ENCODE measurements around the gene SEPSECS. TPM values are rescaled to one million over a fixed set of nuclear protein-coding genes. Genes with fewer than 3 reads are reported as not detected.
A peak's percentile ranks its signal among the peaks of the same experiment; 100 is the strongest.

The SEPSECS gene
- total RNA-seq, 1 donor from 2014 or later = 13.4 TPM

DNA sequence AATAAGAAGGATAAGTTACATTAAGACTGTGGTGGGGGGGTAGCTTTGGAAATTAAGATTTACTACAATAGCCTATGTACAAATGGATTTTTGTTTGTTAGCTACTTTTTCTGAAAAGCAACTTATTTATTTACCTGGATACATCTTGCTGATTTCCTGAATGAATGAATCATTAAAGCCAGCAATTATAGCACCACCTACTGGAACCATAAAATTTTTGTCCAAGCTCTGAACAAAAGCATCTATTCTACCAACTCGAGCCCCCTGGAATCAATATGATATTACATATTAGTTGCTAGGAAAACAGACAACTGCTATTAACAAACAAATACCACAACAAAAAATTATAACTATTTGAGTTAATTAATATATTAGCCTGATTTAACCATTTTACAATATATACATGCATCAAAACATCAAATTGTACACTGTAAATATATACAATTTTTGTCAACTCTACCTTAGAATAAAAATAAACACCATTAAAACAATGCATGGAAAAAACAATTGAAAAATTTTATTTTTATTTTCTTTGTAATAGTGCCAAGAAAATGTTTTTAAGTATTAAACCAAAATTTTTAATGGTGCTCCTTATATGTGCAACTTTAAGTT, 15.3 kb downstream of the SEPSECS start:
- H3K27me3 Mint-ChIP-seq (ENCODE audit: low read depth) = no peaks in the 10 kb centered on the region
- no peak for DNase-seq (ENCODE audit: low spot score)

DNA sequence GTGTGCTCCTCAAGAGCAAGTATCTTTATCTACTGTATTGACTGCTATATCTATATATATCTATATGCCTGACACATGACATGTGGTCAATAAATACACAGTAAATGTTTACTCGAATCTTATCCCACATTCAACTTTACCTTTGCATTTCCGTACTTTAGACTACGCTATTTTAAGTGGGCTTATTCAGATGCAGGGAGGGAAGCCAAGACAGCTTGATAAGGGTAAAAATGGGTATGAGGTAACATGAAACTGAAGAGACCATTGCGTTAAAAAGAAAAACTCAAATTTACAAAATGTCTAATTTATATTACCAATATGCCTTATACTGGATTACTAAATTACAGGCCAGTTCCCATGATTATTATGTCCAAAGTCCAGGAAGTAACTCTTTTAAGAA, 17.8 kb downstream of the SEPSECS start:
- Mint-ChIP-seq H3K4me3 (ENCODE audit: low read depth) (no peak overlapping the region), H3K36me3 (ENCODE audit: low read depth) (peaks cover 38% of the 10 kb centered on the region), H3K27ac (no peak overlapping the region), H3K27me3 (ENCODE audit: low read depth) (no peaks in the 10 kb centered on the region), H3K9me3 (peaks cover 3% of the 10 kb centered on the region), H3K4me1 (ENCODE audit: low read depth) (peaks cover 3% of the 10 kb centered on the region)
- intact Hi-C loops (cut with micrococcal nuclease) = no loop called here
- DNase-seq (ENCODE audit: low spot score) = no peak

More for the DNA sequence above, 15.3 kb downstream of the SEPSECS start:
- Mint-ChIP-seq H3K9me3 (no peaks in the 10 kb centered on the region), H3K36me3 (ENCODE audit: low read depth) (peaks cover 26% of the 10 kb centered on the region), H3K27ac (no peak overlapping the region), H3K4me3 (ENCODE audit: low read depth) (no peak overlapping the region), H3K4me1 (ENCODE audit: low read depth) (peaks cover 3% of the 10 kb centered on the region)
- intact Hi-C loops (cut with micrococcal nuclease) = loop anchor here (2.0 kb wide), 1 partner anchor 164 kb away; no protein-coding TSS in a partner anchor

DNA sequence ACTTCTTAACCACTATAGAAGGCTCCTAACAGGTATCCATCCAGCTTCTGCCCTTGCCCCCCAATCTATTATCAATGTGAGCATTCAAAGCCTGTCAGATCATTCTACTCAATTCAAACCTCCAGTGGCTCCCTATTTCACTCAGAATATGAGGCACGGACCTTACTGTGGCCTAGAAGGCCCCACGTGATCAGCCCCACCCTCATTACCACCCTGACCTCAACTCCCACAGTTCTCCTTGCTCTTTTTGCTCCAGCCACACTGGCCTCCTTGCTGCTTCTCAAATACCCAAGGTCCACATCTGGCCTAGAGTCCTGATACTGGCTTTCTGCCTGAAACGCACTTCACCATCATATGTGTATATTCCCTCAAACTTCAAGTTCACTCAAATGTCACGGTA, 18.7 kb downstream of the SEPSECS start:
- DNase-seq (ENCODE audit: low spot score) = no peak
- Mint-ChIP-seq H3K27me3 (ENCODE audit: low read depth) (no peaks in the 10 kb centered on the region), H3K9me3 (peaks cover 11% of the 10 kb centered on the region), H3K36me3 (ENCODE audit: low read depth) (peaks cover 47% of the 10 kb centered on the region), H3K4me3 (ENCODE audit: low read depth) (no peak overlapping the region), H3K4me1 (ENCODE audit: low read depth) (peaks cover 10% of the 10 kb centered on the region), H3K27ac (no peak overlapping the region)
- intact Hi-C loops (cut with micrococcal nuclease) = no loop called here

DNA sequence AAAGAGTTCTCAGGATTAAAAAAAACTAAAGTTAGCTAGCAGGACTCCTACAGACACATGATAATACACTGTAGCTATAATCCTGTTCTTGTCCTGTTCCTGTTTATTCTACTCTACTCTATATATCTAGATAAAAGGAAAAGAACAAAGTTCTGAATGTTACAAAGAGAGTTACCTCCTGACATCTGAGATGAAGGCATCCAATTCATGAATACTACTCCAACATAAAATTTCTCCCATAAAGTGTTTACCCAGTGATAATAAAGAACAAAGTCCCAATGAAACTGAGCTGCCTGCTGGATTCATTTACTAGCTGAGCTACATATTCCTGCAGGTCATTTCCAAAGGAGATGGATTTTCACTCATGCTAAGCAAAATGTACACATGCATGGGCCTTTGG, 27.1 kb downstream of the SEPSECS start:
- Mint-ChIP-seq H3K36me3 (ENCODE audit: low read depth) (peaks cover 46% of the 10 kb centered on the region), H3K27ac (no peak overlapping the region), H3K27me3 (ENCODE audit: low read depth) (no peaks in the 10 kb centered on the region), H3K4me3 (ENCODE audit: low read depth) (no peak overlapping the region), H3K9me3 (peaks cover 20% of the 10 kb centered on the region), H3K4me1 (ENCODE audit: low read depth) (peaks cover 30% of the 10 kb centered on the region)
- intact Hi-C loops (cut with micrococcal nuclease) = no loop called here
- DNase-seq (ENCODE audit: low spot score) = no peak

DNA sequence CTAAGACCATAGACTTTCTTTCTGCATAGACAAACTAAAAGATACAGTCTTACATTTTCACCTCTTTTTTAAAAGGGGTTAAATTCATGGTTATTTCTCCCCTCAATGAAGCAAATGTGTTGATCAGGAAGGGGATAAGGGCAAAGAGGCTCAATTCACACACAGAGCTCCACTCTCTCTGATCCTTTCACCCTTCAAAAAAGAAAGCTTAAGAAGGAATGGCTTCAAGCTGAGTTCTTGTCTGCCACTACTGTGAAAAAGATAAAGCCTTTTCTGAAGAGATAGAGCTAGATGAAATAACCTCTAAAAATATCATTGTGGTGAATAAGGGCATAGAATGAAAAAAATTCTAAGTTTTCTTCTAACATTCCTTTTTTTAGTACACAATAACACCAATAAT, 28.3 kb downstream of the SEPSECS start:
- Mint-ChIP-seq H3K27me3 (ENCODE audit: low read depth) (no peaks in the 10 kb centered on the region), H3K4me3 (ENCODE audit: low read depth) (no peak overlapping the region), H3K9me3 (peaks cover 12% of the 10 kb centered on the region), H3K4me1 (ENCODE audit: low read depth) (peaks cover 31% of the 10 kb centered on the region), H3K36me3 (ENCODE audit: low read depth) (peaks cover 43% of the 10 kb centered on the region), H3K27ac (no peak overlapping the region)
- intact Hi-C loops (cut with micrococcal nuclease) = no loop called here
- DNase-seq (ENCODE audit: low spot score) = no peak

DNA sequence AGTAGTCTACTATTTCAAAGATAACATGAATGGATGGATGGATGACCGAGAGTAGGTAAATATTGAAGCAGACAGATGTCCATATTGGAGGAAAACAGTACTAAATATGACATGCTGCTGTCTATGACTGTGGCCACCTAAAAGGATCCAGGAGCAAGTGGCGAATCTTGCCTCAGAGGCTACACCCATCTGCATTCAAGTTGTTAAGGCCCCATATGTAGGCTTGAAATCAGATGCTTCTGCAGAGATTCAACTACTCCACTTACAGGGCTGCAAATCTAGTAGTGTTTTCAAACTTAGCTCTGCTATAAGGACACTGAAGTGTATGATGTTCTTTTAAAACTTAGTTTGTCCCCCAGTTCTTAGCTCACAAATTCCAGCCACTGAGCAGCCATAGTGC, 28.9 kb downstream of the SEPSECS start:
- Mint-ChIP-seq H3K4me3 (ENCODE audit: low read depth) (no peak overlapping the region), H3K27ac (no peak overlapping the region), H3K36me3 (ENCODE audit: low read depth) (peaks cover 38% of the 10 kb centered on the region), H3K9me3 (peaks cover 9% of the 10 kb centered on the region), H3K4me1 (ENCODE audit: low read depth) (peaks cover 26% of the 10 kb centered on the region), H3K27me3 (ENCODE audit: low read depth) (no peaks in the 10 kb centered on the region)
- DNase-seq (ENCODE audit: low spot score) = no peak
- intact Hi-C loops (cut with micrococcal nuclease) = no loop called here

GRCh38 chr4:25129917-25130316, 30.3 kb downstream of the SEPSECS start:
- Mint-ChIP-seq H3K4me1 (ENCODE audit: low read depth) (peaks cover 15% of the 10 kb centered on the region), H3K4me3 (ENCODE audit: low read depth) (no peak overlapping the region), H3K27me3 (ENCODE audit: low read depth) (no peaks in the 10 kb centered on the region), H3K27ac (no peak overlapping the region), H3K9me3 (peaks cover 4% of the 10 kb centered on the region), H3K36me3 (ENCODE audit: low read depth) (peaks cover 29% of the 10 kb centered on the region)
- intact Hi-C loops (cut with micrococcal nuclease) = no loop called here
- no peak for DNase-seq (ENCODE audit: low spot score)

DNA sequence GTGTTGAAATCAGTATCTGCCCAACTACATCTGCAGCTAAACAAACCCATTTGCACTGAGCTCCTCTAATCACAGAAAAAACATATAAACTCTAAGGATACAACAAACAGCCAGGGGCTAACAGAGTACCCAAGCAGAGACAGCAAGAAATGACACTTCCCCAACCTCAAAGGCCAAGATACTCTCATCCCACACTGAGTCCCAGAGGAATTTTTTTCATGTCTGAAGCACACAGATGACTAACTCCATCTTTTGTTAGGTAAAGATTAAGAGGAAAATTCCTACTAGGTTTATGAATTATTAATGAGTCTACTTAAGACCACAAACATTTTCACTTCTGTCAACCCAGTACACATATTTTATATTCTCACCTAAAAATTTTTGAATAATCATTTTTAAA, 31.6 kb downstream of the SEPSECS start:
- H3K36me3 Mint-ChIP-seq (ENCODE audit: low read depth) = peaks cover 31% of the 10 kb centered on the region
- H3K27ac Mint-ChIP-seq = no peak overlapping the region
- no peaks in the 10 kb centered on the region for H3K9me3 Mint-ChIP-seq
- intact Hi-C loops (cut with micrococcal nuclease) = no loop called here
- no peak for DNase-seq (ENCODE audit: low spot score)
- no peak overlapping the region for H3K4me3 Mint-ChIP-seq (ENCODE audit: low read depth)
- H3K27me3 Mint-ChIP-seq (ENCODE audit: low read depth) = no peaks in the 10 kb centered on the region
- peaks cover 19% of the 10 kb centered on the region for H3K4me1 Mint-ChIP-seq (ENCODE audit: low read depth)

DNA sequence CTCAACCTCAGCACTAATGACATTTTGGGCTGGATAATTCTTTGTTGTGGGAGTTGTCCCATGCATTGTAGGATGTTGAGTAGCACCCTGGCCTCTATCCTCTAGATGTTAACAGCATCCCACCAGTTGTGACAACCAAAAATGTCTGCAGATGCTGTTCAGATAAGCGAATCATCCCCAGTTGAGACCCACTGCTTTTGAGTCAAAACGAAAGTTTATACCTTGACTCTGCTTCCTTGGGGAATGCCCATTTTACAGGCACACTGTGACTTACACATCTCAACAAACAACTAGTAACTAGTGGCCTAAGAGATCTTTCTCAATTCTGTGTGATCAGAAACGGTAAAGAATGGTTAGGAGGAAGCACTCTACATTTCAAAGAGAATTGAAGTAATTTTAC, 37.0 kb downstream of the SEPSECS start:
- intact Hi-C loops (cut with micrococcal nuclease) = loop anchor here (1.0 to 2.0 kb wide), 2 partner anchors 14 to 37 kb away; partner anchors contain the start of gene SEPSECS
- no peaks in the 10 kb centered on the region for H3K27me3 Mint-ChIP-seq (ENCODE audit: low read depth)
- no peak overlapping the region for H3K4me3 Mint-ChIP-seq (ENCODE audit: low read depth)
- H3K9me3 Mint-ChIP-seq = no peaks in the 10 kb centered on the region
- peak overlapping the region; percentile 58 for H3K27ac Mint-ChIP-seq
- peaks cover 30% of the 10 kb centered on the region for H3K36me3 Mint-ChIP-seq (ENCODE audit: low read depth)
- no peak for DNase-seq (ENCODE audit: low spot score)
- H3K4me1 Mint-ChIP-seq (ENCODE audit: low read depth) = peaks cover 27% of the 10 kb centered on the region

DNA sequence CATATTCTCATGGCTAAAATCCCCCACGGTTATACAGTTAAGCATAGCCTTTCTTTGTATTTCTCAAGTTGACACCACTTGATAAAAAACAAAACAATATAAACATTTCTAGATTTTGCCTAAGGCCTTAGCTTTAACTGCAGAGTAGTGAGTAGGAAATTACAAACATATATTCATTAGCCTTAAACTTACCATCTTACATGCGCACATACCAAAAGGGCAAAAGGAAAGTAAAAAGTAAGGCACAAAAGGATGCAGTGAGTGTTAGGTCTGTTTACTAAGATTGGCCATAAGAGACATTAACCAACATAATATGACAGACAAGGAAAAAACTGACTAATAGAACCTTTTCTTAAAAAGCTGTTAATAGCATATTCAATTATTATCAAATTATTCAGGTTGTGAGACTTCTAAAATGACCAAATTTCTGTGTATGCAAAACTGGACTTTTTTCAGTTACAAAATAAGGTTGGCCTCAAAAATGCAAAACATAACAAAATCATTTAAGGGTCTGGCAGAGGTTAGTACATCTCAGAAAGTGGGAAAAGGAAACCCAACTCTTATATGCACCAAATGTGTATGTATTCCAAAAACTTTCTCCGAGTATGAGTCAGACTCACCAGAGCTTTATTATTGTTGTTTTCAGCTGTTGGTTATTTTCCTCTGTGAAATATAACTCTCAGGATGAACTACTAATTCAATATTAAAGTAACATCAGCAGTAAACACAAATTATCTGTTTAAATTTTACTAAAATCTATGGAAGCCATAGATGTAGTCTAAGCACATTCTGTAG, 39.9 kb downstream of the SEPSECS start:
- H3K27ac Mint-ChIP-seq = no peak overlapping the region
- H3K9me3 Mint-ChIP-seq = no peaks in the 10 kb centered on the region
- H3K36me3 Mint-ChIP-seq (ENCODE audit: low read depth) = peaks cover 20% of the 10 kb centered on the region
- no peaks in the 10 kb centered on the region for H3K27me3 Mint-ChIP-seq (ENCODE audit: low read depth)
- no peak for DNase-seq (ENCODE audit: low spot score)
- intact Hi-C loops (cut with micrococcal nuclease) = no loop called here
- peaks cover 22% of the 10 kb centered on the region for H3K4me1 Mint-ChIP-seq (ENCODE audit: low read depth)
- H3K4me3 Mint-ChIP-seq (ENCODE audit: low read depth) = no peak overlapping the region

DNA sequence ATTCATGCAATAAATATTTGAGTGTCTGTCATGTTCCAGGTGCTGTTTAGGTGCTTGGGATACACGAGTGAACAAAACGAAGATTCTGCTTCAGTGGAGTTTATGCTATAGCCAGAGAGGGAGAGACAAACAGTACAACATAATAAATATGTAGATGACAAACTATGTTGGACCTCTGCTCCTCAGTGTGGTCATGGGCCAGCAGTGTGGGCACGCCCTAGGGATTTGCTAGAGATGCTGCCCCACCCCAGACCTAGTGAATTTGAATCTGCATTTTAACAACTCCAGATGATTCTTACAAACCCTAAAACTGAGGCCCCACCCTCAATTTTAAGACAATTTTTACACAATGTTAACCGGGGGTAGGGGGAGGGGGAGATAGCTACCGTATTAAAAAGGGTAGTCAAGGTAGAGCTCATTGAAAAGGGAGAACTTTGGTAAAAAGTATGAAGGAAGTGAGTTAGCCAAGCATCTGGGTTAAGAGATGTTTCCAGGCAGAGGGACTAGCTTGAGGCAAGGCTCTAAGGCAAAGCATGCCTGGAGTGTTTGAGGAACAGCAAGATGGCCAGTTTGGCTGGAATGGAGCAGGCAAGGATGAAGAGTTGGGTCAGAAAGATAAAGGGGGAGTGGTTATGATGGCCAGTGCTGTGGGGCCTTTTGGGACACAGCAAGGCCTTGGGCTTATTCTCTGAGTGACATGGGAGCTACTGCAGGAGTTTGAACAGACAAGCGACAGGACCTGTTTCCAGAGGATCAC, 42.4 kb downstream of the SEPSECS start:
- no peak overlapping the region for H3K27ac Mint-ChIP-seq
- DNase-seq (ENCODE audit: low spot score) = no peak
- intact Hi-C loops (cut with micrococcal nuclease) = no loop called here
- peaks cover 7% of the 10 kb centered on the region for H3K36me3 Mint-ChIP-seq (ENCODE audit: low read depth)
- H3K9me3 Mint-ChIP-seq = no peaks in the 10 kb centered on the region
- H3K4me3 Mint-ChIP-seq (ENCODE audit: low read depth) = no peak overlapping the region
- peaks cover 7% of the 10 kb centered on the region for H3K4me1 Mint-ChIP-seq (ENCODE audit: low read depth)
- no peaks in the 10 kb centered on the region for H3K27me3 Mint-ChIP-seq (ENCODE audit: low read depth)

DNA sequence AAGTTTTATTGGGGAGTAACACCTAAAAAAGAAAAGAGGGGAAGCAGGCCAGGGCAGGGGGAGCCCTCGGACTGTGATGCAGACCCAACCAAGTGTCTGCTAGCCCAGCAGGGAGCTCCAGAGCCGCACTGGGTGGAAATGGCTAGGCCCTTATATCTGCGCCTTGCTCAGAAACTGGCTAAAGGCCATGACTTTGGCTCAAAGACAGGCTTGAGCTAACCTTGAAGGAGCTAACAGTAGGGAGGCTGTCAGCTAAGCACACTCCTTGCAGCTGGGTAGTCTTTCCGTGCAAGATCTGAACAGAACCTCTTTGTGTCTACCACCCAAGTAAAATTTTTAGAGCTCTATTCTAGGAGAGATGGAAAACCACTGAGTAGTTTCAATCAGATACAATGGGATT, 43.0 kb downstream of the SEPSECS start:
- Mint-ChIP-seq H3K27ac (no peak overlapping the region), H3K36me3 (ENCODE audit: low read depth) (peaks cover 7% of the 10 kb centered on the region), H3K4me1 (ENCODE audit: low read depth) (peaks cover 4% of the 10 kb centered on the region), H3K4me3 (ENCODE audit: low read depth) (no peak overlapping the region), H3K9me3 (no peaks in the 10 kb centered on the region), H3K27me3 (ENCODE audit: low read depth) (no peaks in the 10 kb centered on the region)
- intact Hi-C loops (cut with micrococcal nuclease) = no loop called here
- no peak for DNase-seq (ENCODE audit: low spot score)
